Umbilical cord (tissue), 2 donors: ENCODE data around the gene SDK1. TPM values are rescaled to one million over a fixed set of nuclear protein-coding genes. Genes with fewer than 3 reads are reported as not detected.
A peak's percentile ranks its signal among the peaks of the same experiment; 100 is the strongest.

Source experiments
- DNase-seq: peaks from one replicate; pipeline ENCODE4 v3.0.0-alpha.2; 2015; ENCODE audit warnings: low spot score
- total RNA-seq: library from RNA; depleted of rRNA; stranded (reverse); fragments of >200 nt; gene quantifications from one replicate; pipeline ENCODE4 v1.2.3, GENCODE V29; 2014; ENCODE audit warnings: low replicate concordance; ENCODE audit not compliant: insufficient read depth

The SDK1 gene
- total RNA-seq, 1 donor from 2014 or later: 7.9 TPM

DNA sequence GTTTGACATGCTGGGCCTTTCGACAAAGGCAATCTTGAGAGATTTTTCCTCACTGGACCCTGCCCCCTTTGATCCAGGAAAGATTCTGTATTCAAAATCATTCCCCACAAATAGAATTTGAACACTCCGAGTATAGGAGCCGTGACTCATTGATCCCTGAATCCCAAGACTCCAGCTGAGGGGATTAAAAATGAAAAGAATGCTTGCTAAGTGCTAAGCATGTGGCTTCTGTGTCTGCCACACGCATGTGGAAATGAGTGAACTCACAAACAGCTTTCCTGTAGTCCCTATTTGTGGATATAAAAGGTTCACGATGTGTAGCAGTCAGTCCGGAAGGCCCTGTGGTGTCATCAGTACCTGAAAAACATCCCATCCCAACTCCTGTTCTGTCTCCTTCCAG lies 674.3 kb downstream of the SDK1 start:
- no peak for DNase-seq

GRCh38 chr7:3977391-3977790 lies 676.3 kb downstream of the SDK1 start:
- DNase-seq: no peak

DNA sequence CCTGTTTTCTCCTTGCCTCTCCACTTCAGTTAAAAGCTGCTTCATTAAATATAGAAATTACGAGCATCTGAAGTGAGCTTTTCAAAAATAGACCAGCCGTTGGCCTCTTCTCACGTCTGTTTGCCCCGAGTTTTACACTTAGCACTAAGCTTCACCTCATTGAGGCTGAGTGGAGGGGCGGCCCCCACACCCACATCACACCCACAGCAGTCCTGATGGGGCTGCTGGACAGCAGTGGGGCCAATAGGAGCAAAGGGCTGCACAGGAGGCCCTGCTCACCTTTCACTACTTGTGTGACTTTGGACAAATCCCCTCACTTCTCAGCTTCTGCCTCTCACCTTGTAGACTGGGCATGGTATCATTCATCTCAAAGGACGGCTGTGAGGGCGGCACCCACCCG lies 677.8 kb downstream of the SDK1 start:
- DNase-seq: no peak

- no peak for DNase-seq
Observed at GRCh38 chr7:3979611-3980299, 678.7 kb downstream of the SDK1 start.

DNA sequence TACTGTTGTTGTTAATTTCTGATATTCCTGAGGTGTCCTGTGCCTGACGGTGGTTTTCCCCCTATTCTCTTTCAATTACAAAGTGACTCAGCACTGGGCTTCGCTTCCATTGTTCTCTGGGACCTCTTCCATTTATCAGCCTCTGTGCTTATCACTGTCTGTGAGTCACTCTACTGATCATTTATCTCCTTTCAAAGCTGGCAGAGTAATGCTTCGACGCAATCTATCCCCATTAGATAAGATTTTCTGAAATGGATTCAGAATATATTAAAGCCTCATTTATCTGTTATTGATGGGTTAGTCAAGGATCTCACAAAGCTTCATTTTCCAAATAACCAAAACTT lies 679.2 kb downstream of the SDK1 start:
- no peak for DNase-seq

- DNase-seq: peak; percentile 90
Observed at GRCh38 chr7:3981281-3981680, 680.2 kb downstream of the SDK1 start.

DNA sequence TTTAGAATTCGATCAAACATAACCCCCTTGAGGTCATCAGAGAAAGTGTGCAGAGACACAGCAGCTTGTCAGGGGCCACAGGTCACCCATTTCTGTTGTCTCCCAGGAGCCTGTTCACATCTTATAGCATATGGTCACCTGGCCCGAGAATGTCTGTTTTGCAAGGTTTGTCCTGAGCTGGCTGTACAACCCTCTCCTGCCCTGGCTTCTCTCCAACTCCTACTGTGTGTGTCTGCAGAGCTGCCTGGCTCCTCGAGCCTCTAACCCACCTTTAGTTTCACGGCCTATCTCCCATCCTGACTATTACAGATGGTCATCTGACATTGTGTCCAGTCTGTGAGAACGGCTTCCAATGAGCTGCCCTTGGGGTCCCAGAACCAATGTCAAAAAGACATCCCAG lies 683.4 kb downstream of the SDK1 start:
- no peak for DNase-seq

GRCh38 chr7:3986927-3987326 lies 685.9 kb downstream of the SDK1 start:
- no peak for DNase-seq

DNA sequence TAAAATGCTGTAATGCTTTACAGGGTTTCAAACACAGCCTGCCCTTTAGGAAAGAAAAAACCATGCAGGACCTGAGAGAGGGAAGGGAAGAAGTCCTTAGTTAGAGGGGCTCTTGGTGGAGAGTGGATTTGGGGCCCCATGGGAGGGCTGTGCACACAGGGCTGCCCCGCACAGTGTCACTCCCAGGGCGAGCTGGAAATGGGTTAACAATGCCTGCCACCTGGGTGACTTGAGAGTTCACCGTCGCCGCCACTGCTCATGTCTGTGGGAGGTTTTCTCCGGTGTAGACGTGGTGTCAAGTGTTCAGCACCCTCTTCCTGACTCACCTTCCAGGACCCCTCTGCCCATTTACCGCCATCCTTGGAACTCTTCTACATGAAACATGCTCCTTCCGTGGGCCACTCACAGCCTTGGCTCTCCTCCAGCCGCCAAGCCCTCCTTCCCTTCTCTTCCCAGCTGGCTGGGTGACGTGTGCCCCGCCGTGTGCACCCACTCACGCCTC lies 686.4 kb downstream of the SDK1 start:
- no peak for DNase-seq

DNA sequence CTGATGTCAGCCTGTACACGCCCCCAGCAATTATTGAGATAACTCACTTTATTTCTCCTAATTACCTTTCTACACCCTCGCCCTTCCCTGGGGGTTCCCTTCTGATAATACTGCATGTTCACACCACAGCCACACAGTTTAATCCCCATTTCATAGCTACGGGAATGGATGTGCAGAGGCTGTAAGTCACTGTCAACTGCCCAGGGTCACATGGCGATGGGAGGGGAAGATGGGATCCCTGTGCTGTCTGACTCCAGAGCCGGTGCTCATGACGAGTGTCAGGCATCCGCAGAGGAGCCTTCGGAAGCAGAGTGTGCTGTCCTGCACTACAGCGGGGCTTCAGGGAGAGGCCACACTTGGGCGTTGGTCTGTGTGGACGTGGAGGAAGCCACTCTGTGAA lies 688.7 kb downstream of the SDK1 start:
- no peak for DNase-seq

DNA sequence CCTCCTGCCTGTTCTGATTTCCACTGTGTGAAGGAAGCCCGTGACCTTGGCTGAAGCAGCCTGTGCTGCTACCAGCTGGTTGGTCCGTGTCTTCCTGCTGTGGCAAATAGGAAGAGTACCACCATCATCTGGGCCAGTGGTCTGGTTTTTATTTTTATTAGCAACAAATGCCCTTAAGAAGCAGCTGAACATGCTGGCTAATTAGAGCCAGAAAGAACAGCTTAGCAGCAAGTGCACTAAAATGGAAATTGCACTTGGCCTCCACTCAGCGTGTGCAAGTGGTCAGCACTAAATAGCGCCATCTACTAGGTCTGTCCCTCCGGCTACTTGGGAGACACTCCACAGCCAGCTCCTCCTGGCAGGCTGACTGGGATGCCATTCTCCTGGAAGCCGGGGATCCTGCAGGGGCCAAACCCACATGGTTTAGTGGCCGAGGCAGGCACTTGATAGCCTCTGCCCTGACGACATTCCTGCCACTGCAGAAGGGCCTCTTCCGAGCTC lies 690.7 kb downstream of the SDK1 start:
- no peak for DNase-seq

GRCh38 chr7:3992841-3993240 lies 691.8 kb downstream of the SDK1 start:
- DNase-seq: no peak

DNA sequence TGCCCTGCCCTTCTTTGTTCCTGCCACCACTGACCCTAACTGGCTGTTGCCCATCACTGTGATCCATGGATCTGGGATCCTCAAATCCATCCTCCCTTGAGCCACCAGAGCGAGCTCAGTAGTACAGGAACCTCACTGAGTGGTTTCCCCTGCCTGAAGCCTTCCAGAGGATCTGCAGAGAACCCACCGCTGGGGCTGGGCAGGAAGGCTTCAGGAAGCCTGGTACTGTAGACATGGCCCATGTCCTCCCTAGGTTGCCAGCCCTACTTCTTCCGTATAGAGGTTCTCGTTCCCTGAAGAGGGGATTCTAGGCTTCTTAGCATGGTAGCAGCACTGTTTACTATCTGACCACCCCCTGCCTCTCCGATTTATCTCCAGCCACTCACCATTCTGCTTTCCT lies 693.7 kb downstream of the SDK1 start:
- no peak for DNase-seq

GRCh38 chr7:3995187-3995586 lies 694.1 kb downstream of the SDK1 start:
- no peak for DNase-seq

GRCh38 chr7:3998060-3998459 lies 697.0 kb downstream of the SDK1 start:
- no peak for DNase-seq

- DNase-seq: no peak
Observed at GRCh38 chr7:4000139-4000538, 699.1 kb downstream of the SDK1 start.

GRCh38 chr7:4000934-4001333 lies 699.9 kb downstream of the SDK1 start:
- DNase-seq: no peak

- no peak for DNase-seq
Observed at GRCh38 chr7:4001742-4002141, 700.7 kb downstream of the SDK1 start.

DNA sequence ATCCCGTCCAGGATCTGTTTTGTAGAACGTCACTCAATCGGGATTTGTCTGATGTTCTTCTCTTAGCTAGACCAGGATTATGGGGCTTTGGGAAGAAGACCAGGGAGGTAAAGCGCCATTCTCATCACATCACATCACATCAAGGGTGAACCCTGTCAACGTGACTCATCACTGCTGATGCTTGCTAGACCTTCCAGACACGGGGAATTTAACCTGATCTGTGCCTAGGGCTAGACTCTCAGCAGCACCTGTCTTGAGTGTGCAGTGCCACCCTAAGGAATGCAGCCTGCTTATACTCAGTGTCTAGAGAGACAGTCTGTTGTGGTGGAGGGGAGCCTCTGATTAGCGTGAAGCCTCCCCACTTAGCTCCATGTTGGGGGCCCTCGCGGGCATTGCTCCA lies 702.5 kb downstream of the SDK1 start:
- peak; percentile 54 for DNase-seq

GRCh38 chr7:4006687-4007086 lies 705.6 kb downstream of the SDK1 start:
- peak; percentile 76 for DNase-seq

- no peak for DNase-seq
Observed at GRCh38 chr7:4009211-4010060, 708.4 kb downstream of the SDK1 start.

GRCh38 chr7:4010061-4010605 lies 709.1 kb downstream of the SDK1 start:
- DNase-seq: no peak
